GM23338 (cell line): Measurements from ENCODE around the gene SLC13A4. TPM values are rescaled to one million over a fixed set of nuclear protein-coding genes. Genes with fewer than 3 reads are reported as not detected.

Source experiments
- ATAC-seq: fragments of 200-7000 bp; cut with Tn5 transposase; 3 replicates; pipeline ENCODE4 v1.9.1; 2020
- DNase-seq: peaks from one replicate; pipeline ENCODE4 v3.0.0-alpha.2; 2015; ENCODE audit warnings: low spot score
- H2AFZ ChIP-seq: fragments of 200-600 bp; sonication (generic); 2 replicates; pipeline ENCODE4 v1.8.0; 2016; ENCODE audit warnings: antibody characterized with exemption, mild to moderate bottlenecking, moderate library complexity
- H3F3A ChIP-seq: fragments of 200-600 bp; sonication (generic); replicated peaks from 2 replicates; pipeline ENCODE4 v1.8.0; 2017; ENCODE audit warnings: antibody characterized with exemption, mixed run types, low read depth
- H3K27ac ChIP-seq: fragments of 200-600 bp; sonication (generic); 2 replicates; pipeline ENCODE4 v1.6.1; 2016; ENCODE audit warnings: low read depth
- H3K27me3 ChIP-seq: fragments of 200-600 bp; sonication (generic); 2 replicates; pipeline ENCODE4 v1.8.0; 2016; ENCODE audit warnings: mild to moderate bottlenecking, mixed run types, moderate library complexity; ENCODE audit not compliant: insufficient read depth
- H3K36me3 ChIP-seq: fragments of 200-600 bp; sonication (generic); 2 replicates; pipeline ENCODE4 v1.8.0; 2016; ENCODE audit warnings: mild to moderate bottlenecking; ENCODE audit not compliant: insufficient read depth
- H3K4me1 ChIP-seq: fragments of 200-600 bp; sonication (generic); 2 replicates; pipeline ENCODE4 v1.8.0; 2016; ENCODE audit warnings: mild to moderate bottlenecking, moderate library complexity; ENCODE audit not compliant: insufficient read depth
- H3K4me2 ChIP-seq: fragments of 200-600 bp; sonication (generic); 2 replicates; pipeline ENCODE4 v1.7.1; 2017; ENCODE audit warnings: mixed run types
- H3K4me3 ChIP-seq: fragments of 200-600 bp; sonication (generic); 2 replicates; pipeline ENCODE4 v1.6.1; 2016; ENCODE audit warnings: mixed run types
- H3K79me2 ChIP-seq: fragments of 200-600 bp; sonication (generic); replicated peaks from 2 replicates; pipeline ENCODE4 v1.8.0; 2017; ENCODE audit warnings: mild to moderate bottlenecking; ENCODE audit not compliant: insufficient read depth
- H3K9me2 ChIP-seq: fragments of 200-600 bp; sonication (generic); 2 replicates; pipeline ENCODE4 v1.8.0; 2017; ENCODE audit not compliant: insufficient read depth
- H4K20me1 ChIP-seq: fragments of 200-600 bp; sonication (generic); replicated peaks from 2 replicates; pipeline ENCODE4 v1.8.0; 2017; ENCODE audit warnings: mild to moderate bottlenecking; ENCODE audit not compliant: insufficient read depth
- H3K27ac Mint-ChIP-seq: 2 replicates; pipeline ENCODE4 v1.8.0; 2020; ENCODE audit warnings: inconsistent platforms, mild to moderate bottlenecking, moderate library complexity, mixed read lengths
- H3K27me3 Mint-ChIP-seq: 3 replicates; pipeline ENCODE4 v1.8.0; 2022; ENCODE audit warnings: low read depth, mild to moderate bottlenecking, moderate library complexity, mixed read lengths, inconsistent platforms; ENCODE audit not compliant: insufficient read depth, poor library complexity
- H3K36me3 Mint-ChIP-seq: 3 replicates; pipeline ENCODE4 v1.8.0; 2021; ENCODE audit warnings: low read depth, mild to moderate bottlenecking, inconsistent platforms, moderate library complexity, mixed read lengths
- H3K4me1 Mint-ChIP-seq: 3 replicates; pipeline ENCODE4 v1.8.0; 2020; ENCODE audit warnings: mild to moderate bottlenecking, inconsistent platforms, mixed read lengths
- H3K4me3 Mint-ChIP-seq: 3 replicates; pipeline ENCODE4 v1.8.0; 2021; ENCODE audit warnings: moderate library complexity, mild to moderate bottlenecking, inconsistent platforms, mixed read lengths
- H3K9me3 Mint-ChIP-seq: 3 replicates; pipeline ENCODE4 v1.8.0; 2020; ENCODE audit warnings: moderate library complexity, mild to moderate bottlenecking, inconsistent platforms, mixed read lengths
- CREB1 ChIP-seq: fragments of 250-450 bp; sonication (Bioruptor Pico); IDR thresholded peaks from 2 replicates; pipeline ENCODE4 v1.5.0; 2020; ENCODE audit warnings: low read depth, mild to moderate bottlenecking, moderate library complexity
- CTCF ChIP-seq, 2 experiments: fragments of 200-600 bp in 1 of 2; sonication (generic) in 1 of 2; conservative IDR thresholded peaks; 2 replicates each; pipeline versions ENCODE4 v1.5.1 to v1.6.1; 2016 to 2017; ENCODE audit warnings: antibody characterized with exemption in 2 of 2, low read depth in 2 of 2, mild to moderate bottlenecking in 2 of 2, moderate library complexity in 1 of 2
- ETS1 ChIP-seq: IDR thresholded peaks from 2 replicates; pipeline ENCODE4 v1.6.1; 2016; ENCODE audit warnings: antibody characterized with exemption
- EZH2 ChIP-seq: fragments of 200-600 bp; sonication (generic); IDR thresholded peaks from one replicate; pipeline ENCODE4 v1.8.0; 2017; ENCODE audit warnings: antibody characterized with exemption, mild to moderate bottlenecking, low read depth; ENCODE audit not compliant: unreplicated experiment
- EZH2phosphoT487 ChIP-seq: fragments of 200-600 bp; sonication (generic); IDR thresholded peaks from one replicate; pipeline ENCODE4 v1.8.1; 2018; ENCODE audit warnings: antibody characterized with exemption; ENCODE audit not compliant: unreplicated experiment
- JUNB ChIP-seq: IDR thresholded peaks from one replicate; pipeline ENCODE4 v1.6.1; 2016; ENCODE audit warnings: antibody characterized with exemption; ENCODE audit not compliant: unreplicated experiment
- NANOG ChIP-seq: IDR thresholded peaks from 2 replicates; pipeline ENCODE4 v1.6.1; 2016; ENCODE audit warnings: antibody characterized with exemption, borderline replicate concordance
- POLR2AphosphoS5 ChIP-seq: IDR thresholded peaks from 2 replicates; pipeline ENCODE4 v1.6.1; 2016; ENCODE audit warnings: antibody characterized with exemption, low read depth
- REST ChIP-seq: IDR thresholded peaks from one replicate; pipeline ENCODE4 v1.6.1; 2018; ENCODE audit warnings: antibody characterized with exemption; ENCODE audit not compliant: unreplicated experiment
- STAT1 ChIP-seq: IDR thresholded peaks from one replicate; pipeline ENCODE4 v1.6.1; 2016; ENCODE audit warnings: antibody characterized with exemption; ENCODE audit not compliant: unreplicated experiment
- ZNF114 ChIP-seq: fragments of 250-450 bp; sonication (Bioruptor Pico); IDR thresholded peaks from 2 replicates; pipeline ENCODE4 v1.5.0; 2020; ENCODE audit warnings: mild to moderate bottlenecking, moderate library complexity
- ZNF331 ChIP-seq: fragments of 250-450 bp; sonication (Bioruptor Pico); IDR thresholded peaks from 2 replicates; pipeline ENCODE4 v1.5.0; 2020; ENCODE audit warnings: low read depth, mild to moderate bottlenecking, moderate library complexity
- ZNF462 ChIP-seq: fragments of 250-450 bp; sonication (Bioruptor Pico); IDR thresholded peaks from 2 replicates; pipeline ENCODE4 v1.5.0; 2020; ENCODE audit warnings: mild to moderate bottlenecking, moderate library complexity
- polyA plus RNA-seq: library from polyadenylated mRNA; unstranded; fragments of >200 nt; fragmentation: Nextera tagmentation; extraction: Ambion mirVana; gene quantifications from 2 replicates; pipeline ENCODE4 v1.2.1, GENCODE V29; 2016
- total RNA-seq: library from RNA; depleted of rRNA; stranded (reverse); fragments of >200 nt; shearing (Covaris generic); gene quantifications from 2 replicates; pipeline ENCODE4 v1.2.3, GENCODE V29; 2014

SLC13A4 gene
- total and polyA plus RNA-seq, 2 experiments from 2014 or later, result 1.7 to 2.3 TPM

- ATAC-seq, result no peak
- H4K20me1 ChIP-seq, result peaks cover 5% of the 10 kb centered on the region; the same call in 1 of the 2 replicates
- Mint-ChIP-seq H3K4me1 (peaks cover 8% of the 10 kb centered on the region; the same call in 2 of the 3 replicates), H3K9me3 (no peaks in the 10 kb centered on the region), H3K36me3 (peaks cover 5% of the 10 kb centered on the region; the same call in 1 of the 3 replicates), H3K4me3 (no peak overlapping the region), H3K27ac (no peak overlapping the region), H3K27me3 (peaks cover 3% of the 10 kb centered on the region)
- H3K9me2 ChIP-seq, result no peaks in the 10 kb centered on the region
- no peaks in the 10 kb centered on the region for H3K27me3 ChIP-seq
- TF ChIP-seq REST, result no peak
- no peak for TF ChIP-seq JUNB
- TF ChIP-seq CTCF (conservative IDR thresholded peaks at IDR 0.05; ENCODE audit: low read depth in 2 of 2), result no peak
- TF ChIP-seq CREB1 (CRISPR knock-in tag), result no peak
- TF ChIP-seq EZH2phosphoT487, result no peak
- TF ChIP-seq POLR2AphosphoS5, result no peak
- TF ChIP-seq STAT1, result no peak
- no peak for TF ChIP-seq ETS1
- no peak for TF ChIP-seq ZNF462
- no peak for TF ChIP-seq EZH2
- no peak for TF ChIP-seq ZNF114 (CRISPR knock-in tag)
- no peak for TF ChIP-seq ZNF331 (CRISPR knock-in tag)
- no peak for TF ChIP-seq NANOG
- peaks cover 3% of the 10 kb centered on the region; the same call in 1 of the 2 replicates for H3K4me1 ChIP-seq
- no peak overlapping the region for H2AFZ ChIP-seq
- no peak overlapping the region for H3K4me2 ChIP-seq
- no peak for DNase-seq
- no peaks in the 10 kb centered on the region for H3K79me2 ChIP-seq
- H3F3A ChIP-seq, result no peaks in the 10 kb centered on the region
- no peak overlapping the region for H3K27ac ChIP-seq
- H3K4me3 ChIP-seq, result no peak overlapping the region
- H3K36me3 ChIP-seq, result no peaks in the 10 kb centered on the region
Measured at GRCh38 chr7:135687466-135687865, 40.5 kb downstream of the SLC13A4 start.
